COLO829 (cell line): ENCODE data around the gene AKIRIN1.
"Not testable (repeated sequence)": the region's sequence is repeated elsewhere in the genome, so short reads cannot be mapped to it uniquely, and the experiment has no call there.

Experiments used
- DNase-seq: peaks from one replicate; pipeline ENCODE4 v3.0.0; 2012; ENCODE audit warnings: low spot score

Gene AKIRIN1

DNA sequence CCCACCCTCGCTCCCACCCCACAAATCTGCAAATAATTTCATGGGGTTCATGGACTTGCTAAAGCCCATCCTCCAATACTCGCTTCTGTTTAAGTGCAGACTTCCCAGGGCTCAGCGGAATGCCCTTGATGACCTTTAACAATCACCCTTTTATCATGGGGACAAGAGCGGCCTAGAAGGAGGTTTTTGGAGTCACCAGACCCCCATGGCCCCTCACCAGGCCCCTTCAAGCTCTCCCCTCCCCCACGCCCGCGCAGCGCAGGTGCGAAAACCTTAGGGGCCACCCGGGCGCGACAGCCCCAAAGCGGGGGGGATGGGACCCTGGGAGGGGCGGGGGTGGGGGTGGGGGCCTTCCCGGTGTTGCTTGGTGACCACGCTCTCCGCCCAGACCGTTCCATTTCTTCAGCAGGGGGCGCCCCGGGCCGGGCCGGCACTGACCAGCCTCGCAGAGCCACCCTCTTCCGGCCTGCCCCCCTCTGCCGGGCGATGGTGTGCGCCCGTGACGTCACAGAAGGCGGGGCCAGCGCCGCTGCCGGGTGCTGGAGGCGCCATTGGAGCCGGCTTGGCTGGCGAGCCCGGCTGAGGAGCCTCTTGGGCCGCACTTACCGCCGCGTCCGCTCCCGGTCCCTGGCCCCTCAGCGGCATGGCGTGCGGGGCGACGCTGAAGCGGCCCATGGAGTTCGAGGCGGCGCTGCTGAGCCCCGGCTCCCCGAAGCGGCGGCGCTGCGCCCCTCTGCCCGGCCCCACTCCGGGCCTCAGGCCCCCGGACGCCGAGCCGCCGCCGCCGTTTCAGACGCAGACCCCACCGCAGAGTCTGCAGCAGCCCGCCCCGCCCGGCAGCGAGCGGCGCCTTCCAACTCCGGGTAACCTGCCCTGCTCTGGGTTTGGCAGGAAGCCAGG is at the start of gene AKIRIN1:
Gene AKIRIN1 (plus strand): TSS at position 539 of the 900 bp plus-strand sequence. CDS start 105 bp downstream, at position 644.
- DNase-seq, result peak; percentile 96

- DNase-seq, result peak; percentile 18
Observed at GRCh38 chr1:38941527-38942019, 49.5 kb upstream of the AKIRIN1 start, which contains the start of gene RHBDL2. Gene RHBDL2 (minus strand): TSS chr1:38941830. CDS start chr1:38919212, 22,618 bp downstream.

GRCh38 chr1:38942664-38943428 is 48.2 kb upstream of the AKIRIN1 start:
- no peak for DNase-seq

GRCh38 chr1:38944547-38944946 is 46.5 kb upstream of the AKIRIN1 start:
- no peak for DNase-seq

DNA sequence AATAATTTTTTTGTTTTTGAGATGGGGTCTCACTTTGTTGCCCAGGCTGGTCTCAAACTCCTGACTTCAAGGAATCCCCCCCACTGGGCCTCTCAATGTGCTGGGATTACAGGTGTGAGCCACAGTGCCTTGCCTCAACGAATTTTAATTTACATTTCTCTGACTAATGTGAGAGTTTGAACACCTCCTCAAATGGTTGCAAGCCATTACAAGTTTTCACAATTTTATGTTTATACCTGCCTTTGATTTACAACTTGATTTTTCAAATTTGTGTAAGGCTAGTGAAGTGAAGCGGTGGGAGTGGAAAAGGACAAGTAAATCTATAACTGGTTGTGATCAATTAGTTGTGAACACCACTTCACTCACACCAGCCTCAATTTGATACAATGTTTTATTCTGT is 40.5 kb upstream of the AKIRIN1 start:
- DNase-seq, result no peak

DNA sequence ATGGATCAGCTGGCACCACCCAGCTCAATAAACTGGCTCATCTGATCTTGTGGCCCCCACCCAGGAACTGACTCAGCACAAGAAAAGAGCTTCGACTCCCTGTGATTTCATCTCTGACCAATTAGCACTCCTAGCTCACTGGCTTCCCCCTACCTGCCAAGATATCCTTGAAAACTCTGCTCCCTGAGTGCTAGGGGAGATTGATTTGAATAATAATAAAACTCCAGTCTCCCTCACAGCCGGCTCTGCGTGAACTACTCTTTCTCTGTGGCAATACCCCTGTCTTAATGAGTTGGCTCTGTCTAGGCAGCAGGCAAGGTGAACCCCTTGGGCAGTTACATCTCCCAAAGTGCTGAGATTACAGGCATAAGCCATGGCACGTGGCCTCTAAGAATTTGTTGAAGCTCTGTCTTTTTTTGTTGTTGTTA is 37.6 kb upstream of the AKIRIN1 start:
- DNase-seq, result no peak

DNA sequence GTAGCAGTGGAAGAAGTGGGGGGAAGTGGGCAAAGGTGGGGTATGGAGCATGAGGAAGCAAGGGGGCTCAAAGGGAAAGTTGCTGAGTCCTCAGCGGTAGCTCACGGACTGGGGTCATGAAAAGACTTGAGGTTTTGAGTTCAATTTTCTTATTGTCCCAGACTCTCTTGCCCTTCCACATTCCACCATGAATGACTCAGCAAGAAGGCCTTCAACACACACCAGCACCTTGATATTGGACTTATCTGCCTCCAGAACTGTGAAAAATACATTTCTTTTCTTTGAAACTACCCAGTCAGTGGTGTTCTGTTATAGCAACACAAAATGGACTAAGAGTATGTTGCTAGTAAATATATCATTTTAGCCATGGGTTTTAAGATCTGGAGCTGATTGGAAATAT is 32.1 kb upstream of the AKIRIN1 start:
- DNase-seq, result no peak

DNA sequence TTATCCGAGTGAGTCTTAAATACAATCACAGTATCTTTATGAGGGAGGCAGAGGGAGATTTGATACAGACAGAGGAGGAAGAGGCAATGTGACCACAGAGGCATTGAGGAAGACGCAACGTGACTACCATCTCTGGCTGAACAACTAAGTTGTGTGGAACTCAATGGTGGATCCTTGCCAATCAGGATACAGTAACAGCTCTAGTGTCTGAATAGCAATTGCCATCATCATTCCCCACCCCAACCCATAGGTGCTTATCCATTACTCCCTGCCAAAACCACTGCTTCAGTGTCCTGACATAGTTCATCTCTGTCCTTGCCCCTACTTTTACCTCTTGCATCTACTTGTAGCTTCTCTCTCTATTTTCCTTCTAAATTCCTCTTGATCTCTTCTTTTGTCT is 29.0 kb upstream of the AKIRIN1 start:
- no peak for DNase-seq

DNA sequence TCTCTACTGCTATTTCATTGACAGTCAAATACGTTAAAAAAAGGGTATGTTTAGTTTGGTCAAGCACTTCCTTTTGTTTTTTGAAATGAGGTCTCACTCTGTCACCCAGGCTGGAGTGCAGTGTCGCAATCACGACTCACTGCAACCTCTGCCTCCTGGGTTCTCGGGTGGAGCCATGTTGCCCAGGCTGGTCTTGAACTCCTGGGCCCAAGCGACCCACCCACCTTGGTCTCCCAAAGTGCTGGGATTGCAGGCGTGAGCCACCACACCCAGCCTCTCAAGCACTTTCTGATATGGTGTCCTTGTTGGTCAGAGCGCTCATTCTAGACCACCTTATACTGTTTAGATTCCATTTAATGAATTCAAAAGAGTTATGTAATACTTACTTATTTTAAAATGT is 28.5 kb upstream of the AKIRIN1 start:
- no peak for DNase-seq

DNA sequence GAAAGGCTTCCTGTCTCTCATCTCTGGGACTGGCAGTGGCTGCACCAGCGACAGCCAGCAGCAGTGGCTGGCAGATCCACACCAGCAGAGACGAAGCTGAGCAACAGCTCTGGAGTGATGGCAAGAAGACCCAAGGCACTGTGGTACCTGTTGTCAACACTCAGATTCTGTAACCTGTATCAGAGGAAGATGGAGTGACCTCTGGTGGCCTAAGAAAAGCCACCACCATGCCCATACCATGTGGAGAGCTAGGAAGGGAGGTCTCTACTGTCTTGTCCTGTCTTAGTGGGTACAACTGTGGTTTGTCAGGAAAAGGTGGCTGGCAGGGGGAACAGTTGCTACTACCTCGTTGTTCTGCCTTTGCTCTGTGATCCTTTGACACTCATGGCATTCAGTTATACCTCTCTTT is 26.9 kb upstream of the AKIRIN1 start:
- DNase-seq, result no peak

DNA sequence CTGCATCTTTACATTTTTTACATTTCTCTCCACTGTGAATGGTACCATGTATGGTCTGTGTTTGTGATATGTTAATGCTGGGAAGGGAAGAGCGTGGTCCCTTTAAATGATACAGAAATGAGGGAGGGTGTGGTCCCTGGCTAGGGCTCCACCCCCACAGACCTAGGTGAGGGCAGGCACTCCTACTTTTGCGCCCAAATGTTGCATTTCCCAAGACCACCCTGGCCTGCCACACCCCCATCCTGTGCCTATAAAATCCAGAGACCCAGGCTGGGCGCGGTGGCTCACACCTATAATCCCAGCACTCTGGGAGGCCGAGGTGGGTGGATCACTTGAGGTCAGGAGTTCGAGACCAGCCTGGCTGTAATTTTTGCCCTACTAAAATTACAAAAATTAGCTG is 17.9 kb upstream of the AKIRIN1 start:
- not testable (repeated sequence) for DNase-seq

GRCh38 chr1:38973659-38974437 is 17.2 kb upstream of the AKIRIN1 start:
- DNase-seq, result no peak

DNA sequence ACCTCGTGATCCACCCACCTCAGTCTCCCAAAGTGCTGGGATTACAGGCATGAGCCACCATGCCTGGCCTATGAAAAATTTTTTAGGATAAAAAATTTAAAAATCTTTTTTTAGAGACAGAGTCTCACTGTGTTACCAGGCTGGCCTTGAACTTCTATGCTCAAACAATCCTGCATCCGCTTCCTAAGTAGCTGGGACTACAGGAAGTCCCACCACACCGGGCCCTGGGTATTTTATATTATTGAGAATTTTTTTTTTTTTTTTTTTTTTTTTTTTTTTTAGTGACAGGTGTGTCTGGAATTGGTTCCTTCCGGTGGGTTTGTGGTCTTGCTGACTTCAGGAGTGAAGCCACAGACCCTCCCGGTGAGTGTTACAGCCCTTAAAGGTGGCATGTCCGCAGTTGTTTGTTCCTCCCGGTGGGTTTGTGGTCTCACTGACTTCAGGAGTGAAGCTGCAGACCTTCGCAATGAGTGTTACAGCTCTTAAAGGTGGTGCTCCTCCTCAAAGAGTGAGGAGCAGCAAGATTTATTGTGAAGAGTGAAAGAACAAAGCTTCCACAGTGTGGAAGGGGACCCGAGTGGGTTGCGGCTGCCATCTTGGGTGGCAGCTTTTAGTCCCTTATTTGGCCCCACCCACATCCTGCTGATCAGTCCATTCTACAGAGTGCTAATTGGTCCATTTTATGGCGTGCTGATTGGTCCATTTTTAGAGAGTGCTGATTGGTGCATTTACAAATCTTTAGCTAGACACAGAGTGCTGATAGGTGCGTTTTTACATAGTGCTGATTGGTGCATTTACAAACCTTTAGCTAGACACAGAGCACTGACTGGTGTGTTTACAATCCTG is 13.5 kb upstream of the AKIRIN1 start:
- not testable (repeated sequence) for DNase-seq

DNA sequence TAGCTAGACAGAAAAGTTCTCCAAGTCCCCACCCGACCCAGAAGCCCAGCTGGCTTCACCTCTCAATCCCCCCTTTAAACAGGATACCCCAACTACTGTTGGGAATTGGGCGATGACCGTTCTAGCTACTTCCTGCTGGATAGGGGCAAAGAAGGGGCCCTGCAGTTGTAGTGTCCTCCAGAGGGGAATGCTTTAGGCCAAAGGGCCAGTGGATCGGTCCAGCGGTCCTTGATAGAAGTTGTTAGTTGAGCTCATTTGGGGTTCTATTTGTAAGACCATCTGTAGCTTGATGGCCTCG is 12.9 kb upstream of the AKIRIN1 start:
- not testable (repeated sequence) for DNase-seq

DNA sequence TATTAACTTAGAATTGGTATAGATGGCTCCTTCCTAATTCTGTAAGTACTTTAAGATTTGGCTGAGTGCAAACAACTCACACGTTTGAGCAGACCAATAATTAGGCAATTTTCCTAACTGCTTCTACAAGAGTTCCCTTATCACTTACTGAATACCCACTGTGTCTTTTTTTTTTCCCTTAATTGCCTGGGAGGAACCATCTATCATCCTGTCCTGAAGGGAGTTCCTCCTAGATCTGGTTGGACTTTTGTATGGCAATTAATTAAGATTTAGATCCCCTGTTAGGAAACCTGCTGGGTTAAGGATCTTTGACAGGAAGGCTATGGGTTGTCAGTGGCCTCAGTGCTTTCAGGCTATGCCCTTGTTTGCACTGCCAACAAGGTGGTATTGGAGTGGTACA is 11.7 kb upstream of the AKIRIN1 start:
- DNase-seq, result not testable (repeated sequence)

- DNase-seq, result no peak
Observed at GRCh38 chr1:38989979-38990378, 1.1 kb upstream of the AKIRIN1 start.

- no peak for DNase-seq
Observed at GRCh38 chr1:38990386-38990737, 714 bp upstream of the AKIRIN1 start.

- no peak for DNase-seq
Observed at GRCh38 chr1:38991638-38992411, 749 bp downstream of the AKIRIN1 start.

DNA sequence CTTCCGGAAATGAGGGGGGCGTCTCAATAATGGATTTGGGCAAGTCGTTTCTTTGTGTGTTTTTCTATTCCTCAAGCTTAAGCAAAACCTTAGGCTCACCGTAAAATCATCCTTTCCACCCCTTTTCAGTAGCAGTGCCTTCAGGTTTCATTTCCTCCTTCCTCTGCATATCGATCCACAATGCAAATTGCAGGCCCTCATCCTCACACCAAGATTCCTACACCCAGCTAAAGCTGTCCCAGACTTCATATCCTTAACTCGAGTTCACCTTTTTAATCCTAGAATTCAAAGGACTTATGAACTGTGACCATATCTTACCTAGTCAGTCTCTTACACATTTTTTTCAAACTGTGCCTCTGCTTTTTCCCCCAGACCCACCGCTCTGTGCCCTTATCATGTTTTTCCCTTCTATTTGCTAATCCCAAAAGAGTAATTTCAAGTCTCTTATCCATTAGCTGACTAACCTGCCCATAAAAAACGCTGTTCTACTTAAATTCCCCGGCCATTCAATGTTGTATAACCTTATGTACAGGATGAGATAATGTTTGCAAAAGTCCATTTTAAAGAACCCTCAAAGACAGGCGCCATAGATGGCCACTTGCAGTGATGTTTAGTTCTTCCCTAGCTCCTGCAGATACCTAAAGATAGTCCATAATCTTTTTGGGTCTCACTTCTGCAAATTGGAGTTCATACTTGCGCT is 1.5 kb downstream of the AKIRIN1 start:
- DNase-seq, result no peak

GRCh38 chr1:38994196-38994595 is 3.1 kb downstream of the AKIRIN1 start:
- DNase-seq, result no peak
